GM18868 (cell line): ENCODE results near the gene MAML2.

Source experiments
- ATAC-seq: cut with Tn5 transposase; IDR thresholded peaks from one replicate; pipeline ENCODE4 v1.9.1; 2021; ENCODE audit warnings: mild to moderate bottlenecking, moderate library complexity; ENCODE audit not compliant: unreplicated experiment

MAML2 gene

GRCh38 chr11:96084610-96085318, 258.2 kb downstream of the MAML2 start:
- ATAC-seq: no peak

GRCh38 chr11:96082936-96083335, 260.1 kb downstream of the MAML2 start:
- no peak for ATAC-seq

DNA sequence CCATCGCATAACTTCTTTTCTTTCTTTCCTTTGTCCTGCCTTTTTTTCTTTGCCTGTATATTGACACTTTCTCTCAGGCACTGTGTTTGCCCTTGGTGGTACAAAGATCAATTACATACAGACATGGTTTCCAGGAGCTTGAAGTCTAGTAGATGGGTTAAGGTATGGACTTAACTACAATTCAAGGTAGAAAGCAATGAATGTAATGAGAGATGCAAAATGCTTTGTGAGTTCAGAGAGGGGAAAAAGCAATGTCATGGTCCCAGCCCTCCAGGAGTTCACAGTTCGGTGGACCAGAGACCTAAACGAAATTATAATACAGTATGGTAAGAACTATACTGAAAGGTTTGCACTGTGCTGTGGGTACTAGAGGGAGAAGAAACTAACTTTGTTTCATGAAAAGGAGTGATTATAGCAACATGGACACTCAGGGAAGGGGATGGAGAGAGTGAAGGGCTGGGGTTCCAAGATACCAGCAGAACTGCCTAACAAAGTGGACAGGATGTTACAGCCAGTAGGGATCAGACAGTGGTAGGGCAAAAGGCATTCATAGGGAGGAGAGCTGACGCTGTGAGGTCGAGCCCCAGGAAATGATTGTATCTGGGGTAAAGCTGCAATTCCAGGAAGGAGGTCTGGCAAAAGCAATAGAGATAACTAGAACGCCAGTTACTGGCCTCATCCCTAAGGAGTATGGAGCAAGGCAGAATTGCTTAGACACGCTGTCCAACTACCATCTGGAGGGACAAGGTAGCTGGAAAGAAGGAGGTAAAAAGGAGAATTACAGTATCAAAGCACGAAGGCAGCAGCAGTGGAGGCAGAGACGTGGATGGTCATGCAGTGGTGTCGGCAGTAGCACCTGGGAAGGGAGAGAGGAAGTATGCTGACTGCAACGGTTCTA, 260.7 kb downstream of the MAML2 start:
- no peak for ATAC-seq

DNA sequence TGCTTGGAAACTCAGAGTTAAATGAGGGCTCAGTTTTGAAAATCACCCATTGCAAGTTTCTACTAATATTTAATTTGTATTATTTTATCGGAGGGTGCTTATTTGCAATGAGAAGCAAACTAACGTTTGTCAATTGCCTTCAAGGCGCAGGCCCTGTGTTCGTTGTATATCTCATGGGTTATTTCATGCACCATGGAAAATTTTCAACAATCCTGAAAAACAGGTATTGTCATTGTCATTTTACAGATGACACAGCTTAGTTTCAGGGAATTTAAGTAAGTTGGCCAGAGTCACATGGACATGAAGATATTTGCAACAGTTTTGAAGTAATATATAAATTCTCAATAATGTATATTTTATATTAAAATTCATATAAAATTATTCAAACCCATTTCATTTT, 261.4 kb downstream of the MAML2 start:
- no peak for ATAC-seq

GRCh38 chr11:96079691-96080090, 263.3 kb downstream of the MAML2 start:
- no peak for ATAC-seq

DNA sequence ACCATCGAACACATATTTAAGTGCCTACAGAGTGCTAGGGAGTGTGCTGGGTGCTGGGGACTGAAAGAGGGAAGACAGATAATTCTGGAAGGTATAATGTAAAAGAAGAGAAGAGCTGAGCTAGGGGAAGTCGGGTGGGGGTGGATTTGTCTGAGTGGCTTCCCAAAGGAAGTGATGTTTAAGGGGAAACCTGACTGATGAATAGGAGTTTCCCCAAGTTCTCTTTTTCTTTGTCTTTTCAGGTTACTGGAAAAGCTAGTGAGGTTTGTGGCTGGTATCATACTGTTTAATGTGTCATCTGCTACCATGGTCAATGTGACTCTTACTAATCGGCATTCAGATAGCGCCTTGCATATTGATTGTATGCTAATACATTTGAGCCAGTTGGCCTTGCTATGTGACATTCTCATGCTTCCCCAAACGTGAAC, 267.4 kb downstream of the MAML2 start:
- ATAC-seq: peak; percentile 84

DNA sequence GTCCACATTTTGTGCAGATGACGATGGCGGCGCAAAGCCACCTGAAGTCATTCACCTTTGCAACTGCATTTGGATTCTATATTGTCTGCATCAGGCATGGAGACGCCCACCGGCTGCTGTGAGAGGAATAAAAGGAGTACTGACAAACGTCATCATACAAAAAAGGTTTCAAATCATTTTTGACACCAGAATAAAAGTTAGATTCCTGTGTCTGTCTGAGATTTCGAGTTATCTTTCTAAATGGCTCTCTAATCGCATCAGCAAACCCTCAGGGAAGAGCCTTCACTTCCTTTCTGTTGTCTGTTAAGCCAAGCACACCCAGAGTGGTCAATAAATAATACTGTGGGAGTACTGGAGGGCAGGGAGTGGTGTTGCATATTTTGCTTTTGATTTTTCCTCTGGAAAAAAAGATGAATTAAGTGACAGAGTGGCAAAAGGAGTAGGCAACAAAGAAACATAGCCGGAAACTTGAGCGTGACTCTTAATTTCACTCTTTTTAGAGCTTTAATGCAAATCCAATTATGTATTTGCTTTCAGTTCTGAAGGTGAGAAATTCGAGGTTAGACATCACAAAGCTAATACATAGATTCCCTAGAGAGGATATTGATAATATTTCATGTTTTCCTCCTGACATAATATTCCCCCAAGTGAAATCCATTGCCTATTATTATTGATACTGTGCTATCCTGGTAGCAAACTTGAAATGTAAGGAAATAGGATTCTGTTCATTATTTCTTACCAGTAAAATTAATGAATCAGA, 268.3 kb downstream of the MAML2 start:
- ATAC-seq: peak; percentile 21

- ATAC-seq: no peak
These were observed 269.5 kb downstream of the MAML2 start for GRCh38 chr11:96073536-96073935.

GRCh38 chr11:96072592-96072991, 270.4 kb downstream of the MAML2 start:
- ATAC-seq: no peak

- ATAC-seq: no peak
These were observed 272.5 kb downstream of the MAML2 start for GRCh38 chr11:96070453-96070852.

GRCh38 chr11:96067160-96067559, 275.8 kb downstream of the MAML2 start:
- no peak for ATAC-seq

GRCh38 chr11:96065379-96065778, 277.6 kb downstream of the MAML2 start:
- no peak for ATAC-seq

GRCh38 chr11:96063886-96064285, 279.1 kb downstream of the MAML2 start:
- no peak for ATAC-seq

GRCh38 chr11:96063053-96063452, 279.9 kb downstream of the MAML2 start:
- ATAC-seq: no peak

GRCh38 chr11:96062134-96062533, 280.9 kb downstream of the MAML2 start:
- peak; percentile 83 for ATAC-seq

- ATAC-seq: no peak
These were observed 281.3 kb downstream of the MAML2 start for GRCh38 chr11:96061730-96062129.

DNA sequence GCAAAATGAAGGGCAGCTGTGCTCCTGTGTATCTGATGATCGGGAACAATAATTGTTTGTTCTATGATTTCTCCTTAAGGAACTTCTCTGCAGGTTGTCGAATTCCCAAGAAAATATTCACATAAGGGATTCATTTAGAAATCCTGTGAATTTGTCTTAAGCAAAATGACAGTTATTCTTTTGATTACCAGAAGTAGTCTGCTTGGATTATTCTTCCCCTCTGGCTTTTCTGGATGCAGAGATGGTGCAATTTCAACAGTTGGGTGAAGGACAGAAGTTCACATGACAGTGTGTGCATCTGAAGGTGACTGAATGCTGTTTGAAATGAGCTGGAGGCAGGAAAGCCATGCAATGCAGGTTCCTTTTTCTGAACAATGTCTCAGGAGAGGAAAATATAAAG, 281.9 kb downstream of the MAML2 start:
- no peak for ATAC-seq

DNA sequence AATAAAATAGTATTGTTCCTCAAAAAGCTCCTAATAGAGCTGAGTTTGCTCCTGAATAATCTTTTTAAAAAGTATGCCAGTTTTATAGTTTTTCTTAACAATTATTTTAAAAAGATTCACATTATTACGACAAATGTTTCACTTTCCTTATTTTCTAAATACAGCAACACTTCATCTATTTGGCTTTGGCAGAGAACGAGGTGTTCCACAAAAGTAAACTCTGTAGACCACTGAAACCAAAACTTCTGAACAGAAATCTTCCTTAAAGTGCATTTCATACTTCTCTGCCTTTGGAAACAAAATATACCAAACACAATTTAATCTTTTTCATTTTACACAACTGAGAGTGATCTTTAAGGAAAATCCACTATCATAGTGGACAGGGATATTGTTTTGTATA, 285.5 kb downstream of the MAML2 start:
- ATAC-seq: no peak

GRCh38 chr11:96056576-96056975, 286.4 kb downstream of the MAML2 start:
- ATAC-seq: no peak

- ATAC-seq: no peak
These were observed 287.1 kb downstream of the MAML2 start for GRCh38 chr11:96055706-96056387.
